GM23338 (cell line): ENCODE measurements around the gene TMEM74B. TPM values are rescaled to one million over a fixed set of nuclear protein-coding genes. Genes with fewer than 3 reads are reported as not detected.

Experiments
- ATAC-seq: fragments of 200-7000 bp; cut with Tn5 transposase; 3 replicates; pipeline ENCODE4 v1.9.1; 2020
- DNase-seq: peaks from one replicate; pipeline ENCODE4 v3.0.0-alpha.2; 2015; ENCODE audit warnings: low spot score
- H2AFZ ChIP-seq: fragments of 200-600 bp; sonication (generic); 2 replicates; pipeline ENCODE4 v1.8.0; 2016; ENCODE audit warnings: antibody characterized with exemption, mild to moderate bottlenecking, moderate library complexity
- H3F3A ChIP-seq: fragments of 200-600 bp; sonication (generic); replicated peaks from 2 replicates; pipeline ENCODE4 v1.8.0; 2017; ENCODE audit warnings: antibody characterized with exemption, mixed run types, low read depth
- H3K27ac ChIP-seq: fragments of 200-600 bp; sonication (generic); 2 replicates; pipeline ENCODE4 v1.6.1; 2016; ENCODE audit warnings: low read depth
- H3K27me3 ChIP-seq: fragments of 200-600 bp; sonication (generic); 2 replicates; pipeline ENCODE4 v1.8.0; 2016; ENCODE audit warnings: mild to moderate bottlenecking, mixed run types, moderate library complexity; ENCODE audit not compliant: insufficient read depth
- H3K36me3 ChIP-seq: fragments of 200-600 bp; sonication (generic); 2 replicates; pipeline ENCODE4 v1.8.0; 2016; ENCODE audit warnings: mild to moderate bottlenecking; ENCODE audit not compliant: insufficient read depth
- H3K4me1 ChIP-seq: fragments of 200-600 bp; sonication (generic); 2 replicates; pipeline ENCODE4 v1.8.0; 2016; ENCODE audit warnings: mild to moderate bottlenecking, moderate library complexity; ENCODE audit not compliant: insufficient read depth
- H3K4me2 ChIP-seq: fragments of 200-600 bp; sonication (generic); 2 replicates; pipeline ENCODE4 v1.7.1; 2017; ENCODE audit warnings: mixed run types
- H3K4me3 ChIP-seq: fragments of 200-600 bp; sonication (generic); 2 replicates; pipeline ENCODE4 v1.6.1; 2016; ENCODE audit warnings: mixed run types
- H3K79me2 ChIP-seq: fragments of 200-600 bp; sonication (generic); replicated peaks from 2 replicates; pipeline ENCODE4 v1.8.0; 2017; ENCODE audit warnings: mild to moderate bottlenecking; ENCODE audit not compliant: insufficient read depth
- H3K9me2 ChIP-seq: fragments of 200-600 bp; sonication (generic); 2 replicates; pipeline ENCODE4 v1.8.0; 2017; ENCODE audit not compliant: insufficient read depth
- H4K20me1 ChIP-seq: fragments of 200-600 bp; sonication (generic); replicated peaks from 2 replicates; pipeline ENCODE4 v1.8.0; 2017; ENCODE audit warnings: mild to moderate bottlenecking; ENCODE audit not compliant: insufficient read depth
- H3K27ac Mint-ChIP-seq: 2 replicates; pipeline ENCODE4 v1.8.0; 2020; ENCODE audit warnings: inconsistent platforms, mild to moderate bottlenecking, moderate library complexity, mixed read lengths
- H3K27me3 Mint-ChIP-seq: 3 replicates; pipeline ENCODE4 v1.8.0; 2022; ENCODE audit warnings: low read depth, mild to moderate bottlenecking, moderate library complexity, mixed read lengths, inconsistent platforms; ENCODE audit not compliant: insufficient read depth, poor library complexity
- H3K36me3 Mint-ChIP-seq: 3 replicates; pipeline ENCODE4 v1.8.0; 2021; ENCODE audit warnings: low read depth, mild to moderate bottlenecking, inconsistent platforms, moderate library complexity, mixed read lengths
- H3K4me1 Mint-ChIP-seq: 3 replicates; pipeline ENCODE4 v1.8.0; 2020; ENCODE audit warnings: mild to moderate bottlenecking, inconsistent platforms, mixed read lengths
- H3K4me3 Mint-ChIP-seq: 3 replicates; pipeline ENCODE4 v1.8.0; 2021; ENCODE audit warnings: moderate library complexity, mild to moderate bottlenecking, inconsistent platforms, mixed read lengths
- H3K9me3 Mint-ChIP-seq: 3 replicates; pipeline ENCODE4 v1.8.0; 2020; ENCODE audit warnings: moderate library complexity, mild to moderate bottlenecking, inconsistent platforms, mixed read lengths
- CREB1 ChIP-seq: fragments of 250-450 bp; sonication (Bioruptor Pico); IDR thresholded peaks from 2 replicates; pipeline ENCODE4 v1.5.0; 2020; ENCODE audit warnings: low read depth, mild to moderate bottlenecking, moderate library complexity
- CTCF ChIP-seq, 2 experiments: fragments of 200-600 bp in 1 of 2; sonication (generic) in 1 of 2; conservative IDR thresholded peaks; 2 replicates each; pipeline versions ENCODE4 v1.5.1 to v1.6.1; 2016 to 2017; ENCODE audit warnings: antibody characterized with exemption in 2 of 2, low read depth in 2 of 2, mild to moderate bottlenecking in 2 of 2, moderate library complexity in 1 of 2
- EZH2 ChIP-seq: fragments of 200-600 bp; sonication (generic); IDR thresholded peaks from one replicate; pipeline ENCODE4 v1.8.0; 2017; ENCODE audit warnings: antibody characterized with exemption, mild to moderate bottlenecking, low read depth; ENCODE audit not compliant: unreplicated experiment
- EZH2phosphoT487 ChIP-seq: fragments of 200-600 bp; sonication (generic); IDR thresholded peaks from one replicate; pipeline ENCODE4 v1.8.1; 2018; ENCODE audit warnings: antibody characterized with exemption; ENCODE audit not compliant: unreplicated experiment
- JUNB ChIP-seq: IDR thresholded peaks from one replicate; pipeline ENCODE4 v1.6.1; 2016; ENCODE audit warnings: antibody characterized with exemption; ENCODE audit not compliant: unreplicated experiment
- NANOG ChIP-seq: IDR thresholded peaks from 2 replicates; pipeline ENCODE4 v1.6.1; 2016; ENCODE audit warnings: antibody characterized with exemption, borderline replicate concordance
- POLR2AphosphoS5 ChIP-seq: IDR thresholded peaks from 2 replicates; pipeline ENCODE4 v1.6.1; 2016; ENCODE audit warnings: antibody characterized with exemption, low read depth
- REST ChIP-seq: IDR thresholded peaks from one replicate; pipeline ENCODE4 v1.6.1; 2018; ENCODE audit warnings: antibody characterized with exemption; ENCODE audit not compliant: unreplicated experiment
- STAT1 ChIP-seq: IDR thresholded peaks from one replicate; pipeline ENCODE4 v1.6.1; 2016; ENCODE audit warnings: antibody characterized with exemption; ENCODE audit not compliant: unreplicated experiment
- ZNF114 ChIP-seq: fragments of 250-450 bp; sonication (Bioruptor Pico); IDR thresholded peaks from 2 replicates; pipeline ENCODE4 v1.5.0; 2020; ENCODE audit warnings: mild to moderate bottlenecking, moderate library complexity
- ZNF331 ChIP-seq: fragments of 250-450 bp; sonication (Bioruptor Pico); IDR thresholded peaks from 2 replicates; pipeline ENCODE4 v1.5.0; 2020; ENCODE audit warnings: low read depth, mild to moderate bottlenecking, moderate library complexity
- polyA plus RNA-seq: library from polyadenylated mRNA; unstranded; fragments of >200 nt; fragmentation: Nextera tagmentation; extraction: Ambion mirVana; gene quantifications from 2 replicates; pipeline ENCODE4 v1.2.1, GENCODE V29; 2016
- total RNA-seq: library from RNA; depleted of rRNA; stranded (reverse); fragments of >200 nt; shearing (Covaris generic); gene quantifications from 2 replicates; pipeline ENCODE4 v1.2.3, GENCODE V29; 2014
- TF ChIP-seq, protein P1 (sequence below): IDR thresholded peaks from 2 replicates; pipeline ENCODE4 v1.6.1; 2016; ENCODE audit warnings: antibody characterized with exemption
- TF ChIP-seq, protein P2 (sequence below): fragments of 250-450 bp; sonication (Bioruptor Pico); IDR thresholded peaks from 2 replicates; pipeline ENCODE4 v1.5.0; 2020; ENCODE audit warnings: mild to moderate bottlenecking, moderate library complexity

Gene TMEM74B
- total and polyA plus RNA-seq, 2 experiments from 2014 or later, result 1.0 to 4.8 TPM

- Mint-ChIP-seq H3K4me1 (no peaks in the 10 kb centered on the region), H3K36me3 (no peaks in the 10 kb centered on the region), H3K9me3 (no peaks in the 10 kb centered on the region), H3K27ac (no peak overlapping the region), H3K4me3 (no peak overlapping the region), H3K27me3 (peaks cover 1% of the 10 kb centered on the region)
- no peaks in the 10 kb centered on the region for H3K4me1 ChIP-seq
- DNase-seq, result no peak
- H3K9me2 ChIP-seq, result no peaks in the 10 kb centered on the region
- H2AFZ ChIP-seq, result 0 out of 2 replicates have a peak overlapping the region, but pooled peaks have one; percentile 34
- no peaks in the 10 kb centered on the region for H3K27me3 ChIP-seq
- no peak for TF ChIP-seq EZH2phosphoT487
- no peak for TF ChIP-seq CTCF (conservative IDR thresholded peaks at IDR 0.05; ENCODE audit: low read depth in 2 of 2)
- TF ChIP-seq, protein P1, sequence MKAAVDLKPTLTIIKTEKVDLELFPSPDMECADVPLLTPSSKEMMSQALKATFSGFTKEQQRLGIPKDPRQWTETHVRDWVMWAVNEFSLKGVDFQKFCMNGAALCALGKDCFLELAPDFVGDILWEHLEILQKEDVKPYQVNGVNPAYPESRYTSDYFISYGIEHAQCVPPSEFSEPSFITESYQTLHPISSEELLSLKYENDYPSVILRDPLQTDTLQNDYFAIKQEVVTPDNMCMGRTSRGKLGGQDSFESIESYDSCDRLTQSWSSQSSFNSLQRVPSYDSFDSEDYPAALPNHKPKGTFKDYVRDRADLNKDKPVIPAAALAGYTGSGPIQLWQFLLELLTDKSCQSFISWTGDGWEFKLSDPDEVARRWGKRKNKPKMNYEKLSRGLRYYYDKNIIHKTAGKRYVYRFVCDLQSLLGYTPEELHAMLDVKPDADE, result no peak
- TF ChIP-seq, protein P2, sequence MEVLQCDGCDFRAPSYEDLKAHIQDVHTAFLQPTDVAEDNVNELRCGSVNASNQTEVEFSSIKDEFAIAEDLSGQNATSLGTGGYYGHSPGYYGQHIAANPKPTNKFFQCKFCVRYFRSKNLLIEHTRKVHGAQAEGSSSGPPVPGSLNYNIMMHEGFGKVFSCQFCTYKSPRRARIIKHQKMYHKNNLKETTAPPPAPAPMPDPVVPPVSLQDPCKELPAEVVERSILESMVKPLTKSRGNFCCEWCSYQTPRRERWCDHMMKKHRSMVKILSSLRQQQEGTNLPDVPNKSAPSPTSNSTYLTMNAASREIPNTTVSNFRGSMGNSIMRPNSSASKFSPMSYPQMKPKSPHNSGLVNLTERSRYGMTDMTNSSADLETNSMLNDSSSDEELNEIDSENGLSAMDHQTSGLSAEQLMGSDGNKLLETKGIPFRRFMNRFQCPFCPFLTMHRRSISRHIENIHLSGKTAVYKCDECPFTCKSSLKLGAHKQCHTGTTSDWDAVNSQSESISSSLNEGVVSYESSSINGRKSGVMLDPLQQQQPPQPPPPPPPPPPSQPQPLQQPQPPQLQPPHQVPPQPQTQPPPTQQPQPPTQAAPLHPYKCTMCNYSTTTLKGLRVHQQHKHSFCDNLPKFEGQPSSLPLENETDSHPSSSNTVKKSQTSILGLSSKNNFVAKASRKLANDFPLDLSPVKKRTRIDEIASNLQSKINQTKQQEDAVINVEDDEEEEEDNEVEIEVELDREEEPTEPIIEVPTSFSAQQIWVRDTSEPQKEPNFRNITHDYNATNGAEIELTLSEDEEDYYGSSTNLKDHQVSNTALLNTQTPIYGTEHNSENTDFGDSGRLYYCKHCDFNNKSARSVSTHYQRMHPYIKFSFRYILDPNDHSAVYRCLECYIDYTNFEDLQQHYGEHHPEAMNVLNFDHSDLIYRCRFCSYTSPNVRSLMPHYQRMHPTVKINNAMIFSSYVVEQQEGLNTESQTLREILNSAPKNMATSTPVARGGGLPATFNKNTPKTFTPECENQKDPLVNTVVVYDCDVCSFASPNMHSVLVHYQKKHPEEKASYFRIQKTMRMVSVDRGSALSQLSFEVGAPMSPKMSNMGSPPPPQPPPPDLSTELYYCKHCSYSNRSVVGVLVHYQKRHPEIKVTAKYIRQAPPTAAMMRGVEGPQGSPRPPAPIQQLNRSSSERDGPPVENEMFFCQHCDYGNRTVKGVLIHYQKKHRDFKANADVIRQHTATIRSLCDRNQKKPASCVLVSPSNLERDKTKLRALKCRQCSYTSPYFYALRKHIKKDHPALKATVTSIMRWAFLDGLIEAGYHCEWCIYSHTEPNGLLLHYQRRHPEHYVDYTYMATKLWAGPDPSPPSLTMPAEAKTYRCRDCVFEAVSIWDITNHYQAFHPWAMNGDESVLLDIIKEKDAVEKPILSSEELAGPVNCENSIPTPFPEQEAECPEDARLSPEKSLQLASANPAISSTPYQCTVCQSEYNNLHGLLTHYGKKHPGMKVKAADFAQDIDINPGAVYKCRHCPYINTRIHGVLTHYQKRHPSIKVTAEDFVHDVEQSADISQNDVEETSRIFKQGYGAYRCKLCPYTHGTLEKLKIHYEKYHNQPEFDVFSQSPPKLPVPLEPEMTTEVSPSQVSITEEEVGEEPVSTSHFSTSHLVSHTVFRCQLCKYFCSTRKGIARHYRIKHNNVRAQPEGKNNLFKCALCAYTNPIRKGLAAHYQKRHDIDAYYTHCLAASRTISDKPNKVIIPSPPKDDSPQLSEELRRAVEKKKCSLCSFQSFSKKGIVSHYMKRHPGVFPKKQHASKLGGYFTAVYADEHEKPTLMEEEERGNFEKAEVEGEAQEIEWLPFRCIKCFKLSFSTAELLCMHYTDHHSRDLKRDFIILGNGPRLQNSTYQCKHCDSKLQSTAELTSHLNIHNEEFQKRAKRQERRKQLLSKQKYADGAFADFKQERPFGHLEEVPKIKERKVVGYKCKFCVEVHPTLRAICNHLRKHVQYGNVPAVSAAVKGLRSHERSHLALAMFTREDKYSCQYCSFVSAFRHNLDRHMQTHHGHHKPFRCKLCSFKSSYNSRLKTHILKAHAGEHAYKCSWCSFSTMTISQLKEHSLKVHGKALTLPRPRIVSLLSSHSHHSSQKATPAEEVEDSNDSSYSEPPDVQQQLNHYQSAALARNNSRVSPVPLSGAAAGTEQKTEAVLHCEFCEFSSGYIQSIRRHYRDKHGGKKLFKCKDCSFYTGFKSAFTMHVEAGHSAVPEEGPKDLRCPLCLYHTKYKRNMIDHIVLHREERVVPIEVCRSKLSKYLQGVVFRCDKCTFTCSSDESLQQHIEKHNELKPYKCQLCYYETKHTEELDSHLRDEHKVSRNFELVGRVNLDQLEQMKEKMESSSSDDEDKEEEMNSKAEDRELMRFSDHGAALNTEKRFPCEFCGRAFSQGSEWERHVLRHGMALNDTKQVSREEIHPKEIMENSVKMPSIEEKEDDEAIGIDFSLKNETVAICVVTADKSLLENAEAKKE (CRISPR knock-in tag), result no peak
- TF ChIP-seq REST, result no peak
- TF ChIP-seq ZNF114 (CRISPR knock-in tag), result no peak
- TF ChIP-seq ZNF331 (CRISPR knock-in tag), result no peak
- no peak for TF ChIP-seq NANOG
- no peak for TF ChIP-seq POLR2AphosphoS5
- TF ChIP-seq JUNB, result no peak
- TF ChIP-seq STAT1, result no peak
- no peak for TF ChIP-seq EZH2
- no peak for TF ChIP-seq CREB1 (CRISPR knock-in tag)
- H3F3A ChIP-seq, result no peaks in the 10 kb centered on the region
- no peak overlapping the region for H3K4me2 ChIP-seq
- ATAC-seq, result no peak
- H4K20me1 ChIP-seq, result no peaks in the 10 kb centered on the region
- no peaks in the 10 kb centered on the region for H3K79me2 ChIP-seq
- no peak overlapping the region for H3K4me3 ChIP-seq
- no peak overlapping the region for H3K27ac ChIP-seq
- H3K36me3 ChIP-seq, result no peaks in the 10 kb centered on the region
Observed at GRCh38 chr20:1198751-1199150, 14.0 kb upstream of the TMEM74B start.
